ENCODE measurements around the gene SYS1. TPM values are rescaled to one million over a fixed set of nuclear protein-coding genes. Genes with fewer than 3 reads are reported as not detected.
A peak's percentile ranks its signal among the peaks of the same experiment; 100 is the strongest.

Gene SYS1
- total RNA-seq, 2 experiments from 2014 or later, result 28.0 to 30.8 TPM

DNA sequence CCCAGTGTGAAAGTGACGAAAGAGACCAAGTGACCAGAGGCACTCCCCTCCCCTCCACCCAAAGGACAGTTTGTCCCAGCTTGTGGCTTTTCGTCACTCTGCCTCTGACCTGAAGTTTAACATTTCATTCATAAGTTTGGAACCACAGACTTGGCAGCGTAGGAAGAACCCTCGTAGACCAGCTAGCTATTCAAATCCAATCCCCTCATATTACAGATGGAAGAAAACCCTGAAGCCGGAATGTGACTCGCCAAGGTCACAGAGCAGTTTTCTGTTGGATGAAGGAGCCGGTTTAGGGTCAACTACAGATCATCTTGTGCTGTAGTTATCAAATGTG, 3.9 kb upstream of the SYS1 start:
- H3K36me3 Mint-ChIP-seq (ENCODE audit: low read depth), result no peaks in the 10 kb centered on the region
- H3K4me1 Mint-ChIP-seq (ENCODE audit: low read depth), result peaks cover 67% of the 10 kb centered on the region
- no peak for DNase-seq
- ChIA-PET CTCF (interaction anchor here (0.6 to 20.4 kb wide), 7 partner anchors 15 to 94 kb away, joined by 3 to 606 read pairs (median 10); no protein-coding TSS in a partner anchor), POLR2A (interaction anchor here (1.0 kb wide), 1 partner anchor 57 kb away, joined by 3 read pairs; the partner anchor contains the start of gene PIGT)
- H3K27ac Mint-ChIP-seq, result no peak overlapping the region
- no peak overlapping the region for H3K4me3 Mint-ChIP-seq
- no peaks in the 10 kb centered on the region for H3K27me3 Mint-ChIP-seq (ENCODE audit: low read depth)
- no peaks in the 10 kb centered on the region for H3K9me3 Mint-ChIP-seq (ENCODE audit: insufficient read depth)
- ATAC-seq, result no peak

DNA sequence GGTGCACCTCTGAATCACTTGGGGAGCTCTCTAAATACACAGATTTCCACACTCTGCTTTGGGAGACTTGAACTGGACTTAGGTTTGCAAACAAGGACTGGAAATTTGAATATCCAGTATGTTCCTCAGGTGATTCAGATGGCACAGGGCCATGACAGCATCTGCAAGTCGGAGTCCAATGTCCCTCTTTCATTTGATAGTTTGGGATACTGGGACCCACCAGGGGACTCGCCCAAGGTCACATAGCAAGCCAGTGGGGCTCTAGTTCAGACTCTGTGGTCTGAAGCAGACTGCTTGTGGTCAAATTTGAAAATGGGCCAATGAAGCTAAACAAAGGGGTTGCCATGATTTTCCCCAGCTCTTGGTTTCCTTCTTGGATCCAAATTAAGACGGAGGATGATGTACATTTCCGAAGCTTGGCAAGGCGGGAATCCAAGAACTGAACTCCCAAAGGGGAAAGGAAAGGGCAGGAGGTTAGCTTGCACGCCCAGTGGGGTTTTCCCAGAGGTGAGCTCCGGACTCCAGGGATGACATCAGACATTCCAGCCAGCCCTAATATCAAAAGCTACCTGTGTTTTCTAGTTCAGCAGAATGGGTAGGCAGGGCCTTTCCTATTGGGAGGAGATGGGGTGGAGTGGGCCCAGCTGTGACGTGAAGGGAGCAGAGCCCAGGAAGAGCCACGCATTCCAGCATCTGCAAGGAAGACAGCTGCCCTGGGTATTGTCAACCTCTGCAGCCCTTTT, 3.4 kb upstream of the SYS1 start:
- ATAC-seq, result no peak
- Mint-ChIP-seq H3K4me1 (ENCODE audit: low read depth) (peaks cover 64% of the 10 kb centered on the region), H3K36me3 (ENCODE audit: low read depth) (no peaks in the 10 kb centered on the region), H3K4me3 (no peak overlapping the region), H3K27me3 (ENCODE audit: low read depth) (no peaks in the 10 kb centered on the region), H3K9me3 (ENCODE audit: insufficient read depth) (no peaks in the 10 kb centered on the region), H3K27ac (no peak overlapping the region)
- ChIA-PET POLR2A (interaction anchor here (1.0 kb wide), 1 partner anchor 56 kb away, joined by 3 read pairs; the partner anchor contains the start of gene PIGT), CTCF (interaction anchor here (0.6 to 20.4 kb wide), 8 partner anchors 11 to 93 kb away, joined by 3 to 606 read pairs (median 7); partner anchors contain the start of gene SDC4)
- DNase-seq, result no peak

DNA sequence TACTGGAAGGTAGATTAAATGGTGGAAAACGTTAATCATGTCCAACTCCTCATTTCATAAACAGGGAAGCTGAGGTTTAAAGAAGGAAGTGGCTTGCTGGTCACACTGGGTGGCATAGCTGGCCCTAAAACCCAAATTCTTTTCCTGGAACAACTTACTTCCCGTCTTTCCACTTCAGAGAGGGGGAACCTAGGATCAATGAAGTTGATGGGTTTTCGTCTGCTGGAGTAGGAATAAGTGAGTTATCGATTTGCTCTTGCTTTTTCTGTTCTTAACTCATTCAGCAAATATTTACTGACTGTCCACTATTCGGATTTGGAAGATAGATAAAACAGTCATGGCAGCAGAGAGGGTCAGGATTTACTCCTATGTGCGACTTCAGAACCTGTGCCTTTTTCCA, 1.2 kb upstream of the SYS1 start:
- ChIA-PET CTCF (interaction anchor here (1.2 to 20.4 kb wide), 11 partner anchors 9 to 409 kb away, joined by 3 to 606 read pairs (median 10); partner anchors contain the start of gene PIGT), POLR2A (interaction anchor here (2.7 kb wide), 1 partner anchor 43 kb away, joined by 15 read pairs; no protein-coding TSS in a partner anchor)
- DNase-seq (no peak), ATAC-seq (no peak)
- no peaks in the 10 kb centered on the region for H3K9me3 Mint-ChIP-seq (ENCODE audit: insufficient read depth)
- H3K36me3 Mint-ChIP-seq (ENCODE audit: low read depth), result peaks cover 16% of the 10 kb centered on the region
- H3K4me3 Mint-ChIP-seq, result no peak overlapping the region
- no peak overlapping the region for H3K27ac Mint-ChIP-seq
- peaks cover 60% of the 10 kb centered on the region for H3K4me1 Mint-ChIP-seq (ENCODE audit: low read depth)
- no peaks in the 10 kb centered on the region for H3K27me3 Mint-ChIP-seq (ENCODE audit: low read depth)

DNA sequence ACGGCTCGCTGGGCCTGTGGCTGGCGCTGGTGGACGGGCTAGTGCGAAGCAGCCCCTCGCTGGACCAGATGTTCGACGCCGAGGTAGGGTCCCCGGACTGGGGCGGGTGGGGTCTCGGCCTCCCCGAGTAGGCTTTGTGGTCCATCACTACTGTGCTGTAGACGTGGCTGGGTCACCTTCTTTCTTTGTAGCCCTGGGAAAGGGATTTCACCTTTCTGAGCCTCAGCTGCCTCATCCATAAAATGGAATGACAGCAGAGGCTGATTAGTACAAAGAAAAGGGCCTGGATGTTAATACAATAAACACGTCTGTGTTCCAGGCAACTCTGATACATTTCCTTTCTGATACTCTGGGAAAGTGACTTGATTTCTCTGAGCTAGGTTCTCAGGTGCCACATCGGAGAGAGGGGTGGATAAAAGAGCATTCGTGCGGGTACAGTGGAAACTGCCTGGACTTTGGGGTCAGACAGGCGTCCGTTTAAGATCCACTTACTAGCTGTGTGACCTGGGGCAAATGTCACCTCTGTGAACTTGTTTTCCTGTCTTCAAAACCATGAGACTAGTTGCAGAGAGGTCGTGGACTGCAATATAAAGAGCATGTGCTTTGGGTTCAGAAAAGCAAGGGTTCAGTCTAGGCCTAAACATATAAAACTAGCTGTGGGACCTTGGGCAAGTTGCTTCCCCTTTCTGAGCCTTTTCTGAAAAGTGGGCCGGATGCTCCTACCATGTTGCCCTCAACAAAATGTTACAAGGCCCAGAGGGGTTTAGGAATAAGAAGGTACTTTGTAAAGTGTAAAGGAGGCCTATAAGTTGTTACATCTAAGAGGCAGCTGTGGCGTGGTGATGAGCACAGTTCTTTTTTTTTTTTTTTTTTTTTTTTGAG, 896 bp downstream of the SYS1 start:
- POLR2A ChIA-PET, result interaction anchor here (0.6 to 2.8 kb wide), 11 partner anchors 9 to 80 kb away, joined by 4 to 31 read pairs (median 6); partner anchors contain the start of genes PIGT and SDC4
- H3K27me3 Mint-ChIP-seq (ENCODE audit: low read depth), result no peaks in the 10 kb centered on the region
- no peak for ATAC-seq
- no peaks in the 10 kb centered on the region for H3K9me3 Mint-ChIP-seq (ENCODE audit: insufficient read depth)
- H3K4me1 Mint-ChIP-seq (ENCODE audit: low read depth), result peaks cover 63% of the 10 kb centered on the region
- peaks cover 35% of the 10 kb centered on the region for H3K36me3 Mint-ChIP-seq (ENCODE audit: low read depth)
- CTCF ChIA-PET, result interaction anchor here (0.6 to 20.4 kb wide), 32 partner anchors 10 to 408 kb away, joined by 3 to 606 read pairs (median 6); partner anchors contain the start of genes PIGT and SDC4
- H3K27ac Mint-ChIP-seq, result peak overlapping the region; percentile 93
- no peak for DNase-seq
- H3K4me3 Mint-ChIP-seq, result peak overlapping the region; percentile 97

DNA sequence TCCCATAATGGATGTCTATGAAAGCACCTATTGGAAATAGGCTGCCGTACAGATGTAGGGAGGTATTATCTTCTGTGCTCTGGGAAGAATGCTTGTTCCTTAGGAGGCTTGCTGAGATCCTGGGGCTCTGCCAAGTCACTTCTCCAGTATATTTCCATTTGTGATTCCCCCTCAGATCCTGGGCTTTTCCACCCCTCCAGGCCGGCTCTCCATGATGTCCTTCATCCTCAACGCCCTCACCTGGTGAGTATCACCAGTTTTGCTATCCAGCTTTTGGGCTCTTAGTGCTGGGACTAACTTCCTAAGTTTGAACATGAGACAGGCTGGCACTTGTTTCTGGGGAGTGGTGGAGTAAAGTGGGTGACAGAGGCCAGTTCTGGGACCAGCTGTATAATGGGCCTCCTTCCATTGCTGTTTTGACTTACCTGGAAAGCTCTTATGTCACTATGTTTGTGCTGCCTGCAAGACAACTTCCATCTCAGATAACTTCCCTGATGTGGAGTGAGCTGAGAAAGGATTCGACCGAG, 2.6 kb downstream of the SYS1 start:
- CTCF ChIA-PET, result interaction anchor here (1.2 to 20.4 kb wide), 5 partner anchors 8 to 87 kb away, joined by 4 to 606 read pairs (median 109); partner anchors contain the start of gene SDC4
- H3K4me3 Mint-ChIP-seq, result peak overlapping the region; percentile 34
- POLR2A ChIA-PET, result interaction anchor here (1.0 kb wide), 1 partner anchor 8 kb away, joined by 3 read pairs; no protein-coding TSS in a partner anchor
- H3K27ac Mint-ChIP-seq, result no peak overlapping the region
- H3K36me3 Mint-ChIP-seq (ENCODE audit: low read depth), result peaks cover 41% of the 10 kb centered on the region
- ATAC-seq (no peak), DNase-seq (peak; percentile 17)
- no peaks in the 10 kb centered on the region for H3K27me3 Mint-ChIP-seq (ENCODE audit: low read depth)
- peaks cover 62% of the 10 kb centered on the region for H3K4me1 Mint-ChIP-seq (ENCODE audit: low read depth)
- H3K9me3 Mint-ChIP-seq (ENCODE audit: insufficient read depth), result no peaks in the 10 kb centered on the region

DNA sequence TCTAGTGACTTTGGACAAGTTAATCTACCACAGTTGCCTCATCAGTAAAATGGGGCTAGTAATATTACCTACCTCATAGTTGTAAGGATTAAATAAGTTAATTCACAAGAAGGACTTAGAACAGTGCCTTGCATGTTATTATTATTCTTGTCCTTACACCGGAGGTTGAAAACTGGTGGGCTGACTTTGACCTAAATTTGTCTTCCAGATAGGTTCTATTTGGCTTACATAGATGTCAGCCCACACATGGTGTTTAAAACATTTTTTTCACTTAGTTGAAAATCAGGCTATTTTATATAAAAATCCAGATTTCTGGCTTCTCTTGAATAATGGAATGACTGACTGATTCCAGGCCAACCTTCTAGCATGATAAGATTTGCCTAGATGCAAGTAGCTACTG, 3.2 kb downstream of the SYS1 start:
- H3K36me3 Mint-ChIP-seq (ENCODE audit: low read depth), result peaks cover 41% of the 10 kb centered on the region
- no peaks in the 10 kb centered on the region for H3K9me3 Mint-ChIP-seq (ENCODE audit: insufficient read depth)
- H3K4me1 Mint-ChIP-seq (ENCODE audit: low read depth), result peaks cover 62% of the 10 kb centered on the region
- H3K27me3 Mint-ChIP-seq (ENCODE audit: low read depth), result no peaks in the 10 kb centered on the region
- ATAC-seq (no peak), DNase-seq (no peak)
- H3K4me3 Mint-ChIP-seq, result no peak overlapping the region
- CTCF ChIA-PET, result interaction anchor here (1.0 to 20.4 kb wide), 6 partner anchors 7 to 405 kb away, joined by 4 to 606 read pairs (median 58); partner anchors contain the start of gene SDC4
- H3K27ac Mint-ChIP-seq, result no peak overlapping the region
- POLR2A ChIA-PET, result no interaction called here

DNA sequence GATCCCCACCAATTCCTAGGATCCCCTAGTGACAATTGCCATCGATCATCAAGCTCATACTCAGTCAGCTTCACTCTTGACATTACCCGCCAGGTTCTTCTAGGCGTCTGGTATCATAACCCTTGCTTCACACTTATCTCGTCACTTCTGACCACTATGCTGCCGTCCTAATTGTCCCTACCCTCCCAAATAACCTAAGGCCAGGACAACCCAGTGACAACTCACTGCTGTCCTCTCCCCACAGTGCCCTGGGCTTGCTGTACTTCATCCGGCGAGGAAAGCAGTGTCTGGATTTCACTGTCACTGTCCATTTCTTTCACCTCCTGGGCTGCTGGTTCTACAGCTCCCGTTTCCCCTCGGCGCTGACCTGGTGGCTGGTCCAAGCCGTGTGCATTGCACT, 3.7 kb downstream of the SYS1 start:
- H3K27ac Mint-ChIP-seq, result no peak overlapping the region
- CTCF ChIA-PET, result interaction anchor here (1.0 to 20.4 kb wide), 7 partner anchors 7 to 405 kb away, joined by 3 to 606 read pairs (median 7); partner anchors contain the start of gene SDC4

DNA sequence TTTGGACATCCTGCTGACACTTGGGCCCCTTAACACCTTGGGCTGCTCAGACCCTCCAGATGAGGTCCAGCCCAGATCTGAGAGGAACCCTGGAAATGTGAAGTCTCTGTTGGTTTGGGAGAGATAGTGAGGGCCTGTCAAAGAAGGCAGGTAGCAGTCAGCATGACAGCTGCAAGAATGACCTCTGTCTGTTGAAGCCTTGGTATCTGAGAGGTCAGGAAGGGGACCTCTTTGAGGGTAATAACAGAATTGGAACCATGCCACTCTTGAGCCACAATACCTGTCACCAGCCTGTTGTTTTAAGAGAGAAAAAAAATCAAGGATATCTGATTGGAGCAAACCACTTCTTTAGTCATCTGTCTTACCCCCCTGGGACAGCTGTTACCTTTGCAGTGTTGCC, 4.2 kb downstream of the SYS1 start:
- Mint-ChIP-seq H3K36me3 (ENCODE audit: low read depth) (peaks cover 41% of the 10 kb centered on the region), H3K9me3 (ENCODE audit: insufficient read depth) (no peaks in the 10 kb centered on the region), H3K27ac (no peak overlapping the region), H3K27me3 (ENCODE audit: low read depth) (no peaks in the 10 kb centered on the region), H3K4me3 (no peak overlapping the region), H3K4me1 (ENCODE audit: low read depth) (peaks cover 61% of the 10 kb centered on the region)
- DNase-seq (no peak), ATAC-seq (no peak)
- ChIA-PET CTCF (interaction anchor here (1.0 to 20.4 kb wide), 6 partner anchors 19 to 404 kb away, joined by 3 to 606 read pairs (median 6); partner anchors contain the start of gene SDC4), POLR2A (interaction anchor here (0.6 kb wide), 1 partner anchor 87 kb away, joined by 3 read pairs; no protein-coding TSS in a partner anchor)

More for the DNA sequence above, 3.7 kb downstream of the SYS1 start:
- H3K27me3 Mint-ChIP-seq (ENCODE audit: low read depth), result no peaks in the 10 kb centered on the region
- H3K36me3 Mint-ChIP-seq (ENCODE audit: low read depth), result peaks cover 41% of the 10 kb centered on the region
- H3K4me1 Mint-ChIP-seq (ENCODE audit: low read depth), result peaks cover 64% of the 10 kb centered on the region
- no peak overlapping the region for H3K4me3 Mint-ChIP-seq
- ATAC-seq (no peak), DNase-seq (no peak)
- no peaks in the 10 kb centered on the region for H3K9me3 Mint-ChIP-seq (ENCODE audit: insufficient read depth)
- POLR2A ChIA-PET, result no interaction called here

DNA sequence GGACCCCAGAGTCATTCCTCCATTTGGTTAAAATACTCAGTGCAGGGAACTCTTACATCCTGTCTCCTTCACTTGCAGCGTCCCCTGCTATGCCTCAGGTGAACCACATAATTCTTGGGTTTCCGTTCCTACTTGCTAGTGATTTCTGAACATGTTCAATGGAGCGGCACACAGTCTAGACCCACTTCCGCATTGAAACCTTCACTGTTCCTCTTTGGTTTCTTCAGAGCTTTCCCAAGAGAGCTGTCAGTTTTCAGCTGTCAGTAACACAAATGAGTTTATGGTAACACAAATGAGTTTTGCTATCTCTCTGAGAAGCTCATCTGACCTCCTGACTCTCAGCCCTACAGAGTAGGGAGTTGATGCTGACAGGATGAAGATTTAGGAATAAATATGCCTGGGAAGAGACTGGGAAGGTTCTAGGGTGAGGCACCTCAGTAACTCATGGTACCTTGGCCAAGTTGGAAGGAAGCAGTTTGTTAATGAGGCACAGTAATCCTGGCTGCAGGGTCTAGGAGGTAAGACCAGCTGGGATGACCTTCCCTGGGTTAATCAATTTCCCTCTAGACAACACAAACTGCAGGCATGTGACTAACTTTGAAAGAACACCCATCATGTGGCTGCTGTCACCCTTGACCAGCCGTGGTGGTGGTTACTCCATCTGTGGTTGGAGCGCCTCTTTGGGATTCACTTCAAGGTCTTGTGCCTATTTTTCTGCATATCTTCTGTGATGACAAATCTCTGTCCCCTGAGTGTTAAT, 5.4 kb downstream of the SYS1 start:
- H3K4me3 Mint-ChIP-seq, result peak overlapping the region; percentile 48

DNA sequence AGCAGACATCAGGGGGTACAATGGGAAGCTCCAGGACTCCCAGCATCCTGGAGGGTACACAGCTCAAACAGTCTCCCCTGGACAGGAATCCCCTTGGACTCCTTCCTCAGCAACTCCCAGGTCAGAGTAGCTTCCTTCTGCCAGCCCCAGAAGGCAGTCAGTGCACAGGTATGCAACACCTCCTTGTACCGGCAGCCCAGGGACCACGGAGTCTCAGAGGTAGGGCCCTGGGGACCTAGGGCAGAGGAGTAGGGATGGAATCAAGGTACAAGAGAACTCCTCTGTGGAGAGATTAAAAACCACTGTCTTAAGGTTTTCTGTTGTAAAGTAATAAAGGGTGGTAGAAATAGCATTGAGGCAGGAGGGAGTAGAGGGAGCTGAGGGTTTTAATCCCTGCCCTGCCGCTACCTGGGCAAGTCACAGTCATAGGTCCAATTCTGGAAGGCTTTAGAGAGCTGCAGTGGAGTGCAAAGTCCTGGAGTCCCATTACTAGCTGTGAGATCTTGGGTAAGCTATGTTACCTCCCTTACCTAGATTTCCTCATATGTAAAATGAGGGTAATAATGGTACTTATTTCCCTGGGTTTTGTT, 7.7 kb downstream of the SYS1 start:
- no peak overlapping the region for H3K27ac Mint-ChIP-seq

More for the DNA sequence above, 5.4 kb downstream of the SYS1 start:
- no peaks in the 10 kb centered on the region for H3K27me3 Mint-ChIP-seq (ENCODE audit: low read depth)
- H3K9me3 Mint-ChIP-seq (ENCODE audit: insufficient read depth), result no peaks in the 10 kb centered on the region
- CTCF ChIA-PET, result interaction anchor here (0.8 to 20.4 kb wide), 10 partner anchors 8 to 431 kb away, joined by 3 to 606 read pairs (median 4); no protein-coding TSS in a partner anchor
- peaks cover 41% of the 10 kb centered on the region for H3K36me3 Mint-ChIP-seq (ENCODE audit: low read depth)
- peak; percentile 57 for ATAC-seq
- peak; percentile 56 for DNase-seq
- H3K4me1 Mint-ChIP-seq (ENCODE audit: low read depth), result peaks cover 65% of the 10 kb centered on the region
- H3K27ac Mint-ChIP-seq, result peak overlapping the region; percentile 69
- POLR2A ChIA-PET, result interaction anchor here (1.4 to 1.5 kb wide), 2 partner anchors 10 to 47 kb away, joined by 3 to 10 read pairs; partner anchors contain the start of gene PIGT

More for the DNA sequence above, 7.7 kb downstream of the SYS1 start:
- no peaks in the 10 kb centered on the region for H3K27me3 Mint-ChIP-seq (ENCODE audit: low read depth)
- H3K36me3 Mint-ChIP-seq (ENCODE audit: low read depth), result peaks cover 32% of the 10 kb centered on the region
- peak; percentile 17 for DNase-seq
- no peak overlapping the region for H3K4me3 Mint-ChIP-seq
- POLR2A ChIA-PET, result interaction anchor here (1.2 to 3.6 kb wide), 2 partner anchors 8 to 77 kb away, joined by 3 to 31 read pairs; partner anchors contain the start of gene SYS1
- H3K4me1 Mint-ChIP-seq (ENCODE audit: low read depth), result peaks cover 60% of the 10 kb centered on the region
- H3K9me3 Mint-ChIP-seq (ENCODE audit: insufficient read depth), result no peaks in the 10 kb centered on the region
- CTCF ChIA-PET, result interaction anchor here (0.8 to 20.4 kb wide), 5 partner anchors 8 to 81 kb away, joined by 3 to 606 read pairs (median 92); partner anchors contain the start of gene SYS1
- ATAC-seq, result no peak
